AML-193 (cell line): Measurements from ENCODE around the gene THRB.

Experiments
- DNase-seq, 2 experiments: peaks; one replicate each; lab custom pipeline; 2025; lab: John Stamatoyannopoulos, UW

The THRB gene

DNA sequence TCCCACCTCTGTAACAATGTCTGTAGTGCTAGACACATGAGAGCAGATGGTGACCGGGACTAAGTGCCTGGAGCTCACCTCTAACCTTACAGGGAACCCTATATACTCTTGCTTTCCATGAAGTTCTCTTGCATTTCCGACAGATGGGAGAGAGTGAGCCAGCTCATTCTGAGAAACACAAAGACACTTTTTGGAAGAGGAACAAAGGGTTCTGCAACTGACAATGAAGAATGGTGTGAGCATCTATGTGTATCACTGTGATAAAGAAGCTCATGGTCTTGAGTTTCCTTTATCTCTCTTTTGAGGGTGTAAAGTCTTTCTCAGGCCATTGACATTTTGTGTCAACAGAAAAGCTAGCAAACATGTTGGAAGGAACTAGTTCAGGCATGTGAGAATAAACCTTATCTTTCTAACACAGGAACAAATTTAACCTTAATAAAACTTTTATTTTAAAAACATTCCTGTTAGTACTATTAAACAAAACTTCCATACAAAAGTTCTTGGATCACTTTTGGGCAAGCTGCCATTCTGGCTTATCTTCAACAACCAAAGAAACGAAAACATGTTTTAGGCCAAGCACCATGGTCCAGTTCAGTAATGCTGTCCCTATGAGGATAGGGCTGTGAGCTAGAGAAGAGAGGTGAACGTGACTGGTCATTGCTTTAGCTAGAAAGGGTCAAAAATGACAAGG is 142.7 kb downstream of the THRB start:
- DNase-seq, result no peak

DNA sequence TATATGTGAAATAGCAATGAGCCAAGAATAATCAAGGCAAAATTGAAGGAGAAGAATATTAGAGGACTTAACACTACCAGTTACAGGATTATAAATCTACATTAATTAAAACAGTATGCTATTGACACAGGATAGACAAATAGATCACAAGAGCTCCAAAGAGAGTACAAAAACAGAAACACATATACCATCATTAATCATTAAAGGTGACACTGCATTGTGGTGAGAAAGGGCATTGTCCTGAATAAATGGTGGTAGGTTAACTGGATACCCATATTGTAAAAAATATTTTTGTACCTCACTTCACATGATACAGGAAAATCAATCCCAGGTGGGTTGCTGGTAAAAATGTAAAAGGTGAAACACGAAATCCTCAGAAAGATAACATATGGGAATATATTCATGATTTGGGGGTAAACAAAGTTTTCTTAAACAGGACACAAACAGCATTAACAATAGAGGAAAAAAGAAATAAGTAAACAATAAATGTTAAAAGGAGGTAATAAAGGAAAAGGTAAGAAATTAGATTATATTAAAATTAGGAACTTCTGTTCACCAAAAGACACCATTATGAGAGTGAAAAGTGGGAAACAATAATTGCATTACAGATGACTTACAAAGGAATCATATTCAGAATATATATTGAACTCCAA is 145.2 kb downstream of the THRB start:
- no peak for DNase-seq

DNA sequence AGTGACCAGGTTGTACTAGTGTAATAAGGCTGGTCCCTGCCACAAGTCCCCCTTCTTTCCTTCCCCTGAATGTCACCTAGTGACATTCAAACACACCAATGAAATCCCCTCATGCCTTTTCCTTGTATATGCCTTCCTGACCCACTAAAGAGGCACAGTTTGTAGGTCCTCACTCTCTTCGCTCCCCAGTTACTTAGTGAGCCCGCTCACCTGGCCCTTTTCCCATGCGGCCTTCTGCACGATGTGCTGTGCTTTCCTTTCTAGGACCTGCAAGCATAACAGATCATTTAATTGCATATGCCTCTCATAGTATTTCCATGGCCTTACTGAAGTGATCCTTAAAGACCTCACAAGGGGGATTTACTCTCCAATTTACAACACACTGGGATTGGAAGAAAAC is 146.3 kb downstream of the THRB start:
- DNase-seq, result no peak

GRCh38 chr3:24344784-24345439 is 149.7 kb downstream of the THRB start:
- DNase-seq, result no peak

DNA sequence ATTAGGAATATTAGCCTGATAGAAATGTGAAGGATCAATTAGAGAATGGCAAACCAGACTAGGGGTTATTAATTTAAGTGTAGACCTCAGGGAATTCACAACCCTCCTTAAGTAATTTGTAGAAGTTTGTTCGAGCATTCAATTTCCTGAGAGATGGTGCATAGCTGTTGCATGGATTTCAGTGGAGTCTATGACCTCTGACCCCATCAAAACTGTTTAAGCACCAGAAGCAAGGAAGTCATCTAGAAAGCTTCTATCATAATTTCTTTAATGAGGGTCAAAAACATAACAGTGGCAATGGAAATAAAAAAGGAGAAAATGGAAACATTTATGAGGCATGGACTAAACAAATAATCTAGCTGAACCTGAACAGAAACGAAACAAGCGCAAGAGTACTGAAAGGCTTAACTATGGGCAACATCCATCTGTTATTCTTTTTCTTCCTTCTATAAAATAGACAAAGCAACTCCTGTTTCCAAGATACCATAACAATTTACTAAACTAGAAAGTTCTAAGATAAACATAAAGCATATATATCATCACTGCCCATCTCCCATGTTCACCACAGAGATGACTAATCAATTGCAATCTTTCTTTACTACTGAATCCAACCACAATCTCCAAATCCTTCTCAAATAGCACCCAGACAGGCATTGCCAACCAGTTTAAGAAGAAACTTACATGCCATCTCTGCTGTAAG is 151.4 kb downstream of the THRB start:
- no peak for DNase-seq

GRCh38 chr3:24342275-24342674 is 152.4 kb downstream of the THRB start:
- DNase-seq, result no peak

- no peak for DNase-seq
These were observed 153.0 kb downstream of the THRB start for GRCh38 chr3:24341668-24342067.

DNA sequence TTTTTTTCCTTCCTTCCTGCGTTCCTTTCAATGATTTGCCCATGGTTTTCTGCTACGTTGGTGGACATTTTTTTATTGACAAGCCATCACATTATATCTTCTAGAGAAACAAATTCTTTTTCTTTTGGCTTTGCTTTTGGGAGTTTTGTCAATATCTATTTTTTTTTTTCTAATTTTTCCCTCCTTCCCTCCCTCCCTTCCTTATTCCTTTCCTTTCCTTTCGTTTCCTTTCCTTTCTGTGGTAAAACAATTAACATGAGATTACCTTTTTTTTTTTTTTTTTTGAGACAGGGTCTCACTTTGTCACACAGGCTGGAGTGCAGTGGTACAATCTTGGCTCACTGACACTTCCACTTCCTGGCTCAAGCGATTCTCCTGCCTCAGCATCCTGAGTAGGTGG is 153.7 kb downstream of the THRB start:
- no peak for DNase-seq

- DNase-seq, result no peak
These were observed 154.5 kb downstream of the THRB start for GRCh38 chr3:24340161-24340560.

- no peak for DNase-seq
These were observed 155.3 kb downstream of the THRB start for GRCh38 chr3:24339266-24339825.

DNA sequence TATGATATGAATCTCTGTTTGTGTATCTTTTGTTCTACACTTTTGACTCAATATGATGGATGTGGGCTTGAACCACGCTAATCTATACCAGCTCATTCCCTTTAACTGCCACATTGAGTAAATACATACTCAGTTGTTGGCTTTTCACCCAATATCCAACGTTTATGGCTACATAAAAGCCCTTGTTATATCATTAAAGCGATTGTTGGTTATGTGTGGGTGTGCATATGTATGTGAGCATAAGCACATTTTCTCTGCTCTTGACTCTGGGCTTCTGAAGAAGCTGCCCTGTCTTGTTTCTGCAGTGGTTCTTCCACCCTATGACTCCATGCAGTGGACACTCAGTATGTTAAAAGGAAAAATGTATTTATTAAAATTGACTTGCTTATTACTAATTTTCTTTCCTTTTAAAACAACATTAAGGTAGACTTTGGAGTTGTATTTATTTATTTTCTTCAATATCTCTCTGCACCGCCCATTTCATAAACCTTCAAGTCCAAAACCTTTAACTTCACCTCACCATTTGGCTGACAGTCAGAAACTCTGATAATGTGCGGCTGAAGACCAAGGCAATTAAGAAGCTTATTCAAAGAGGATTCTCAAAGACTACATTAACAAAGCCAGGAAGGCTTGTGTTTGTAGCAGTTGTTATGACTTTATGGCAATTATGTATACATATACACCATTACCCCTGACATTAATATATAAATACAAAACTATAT is 156.1 kb downstream of the THRB start:
- DNase-seq, result no peak

- no peak for DNase-seq
These were observed 158.5 kb downstream of the THRB start for GRCh38 chr3:24336101-24336500.

DNA sequence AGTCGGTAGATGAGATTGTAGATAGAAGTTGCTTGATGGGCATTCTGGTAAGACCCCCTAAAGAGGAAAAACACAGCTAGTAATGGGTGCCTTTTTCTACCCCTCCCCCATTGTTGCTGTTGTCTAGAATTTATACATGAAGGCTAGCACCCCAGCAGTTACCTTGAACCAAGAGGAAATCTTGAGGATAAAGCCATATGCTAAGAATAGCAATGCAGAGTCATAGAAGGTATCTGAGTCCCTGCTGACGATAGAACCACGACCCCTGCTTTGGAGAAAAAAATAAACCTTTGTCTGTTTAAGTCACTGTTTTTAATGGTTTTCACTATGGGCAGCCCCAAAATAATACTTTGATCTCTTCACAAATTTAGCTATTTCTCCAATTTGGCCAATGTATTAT is 162.6 kb downstream of the THRB start:
- no peak for DNase-seq

DNA sequence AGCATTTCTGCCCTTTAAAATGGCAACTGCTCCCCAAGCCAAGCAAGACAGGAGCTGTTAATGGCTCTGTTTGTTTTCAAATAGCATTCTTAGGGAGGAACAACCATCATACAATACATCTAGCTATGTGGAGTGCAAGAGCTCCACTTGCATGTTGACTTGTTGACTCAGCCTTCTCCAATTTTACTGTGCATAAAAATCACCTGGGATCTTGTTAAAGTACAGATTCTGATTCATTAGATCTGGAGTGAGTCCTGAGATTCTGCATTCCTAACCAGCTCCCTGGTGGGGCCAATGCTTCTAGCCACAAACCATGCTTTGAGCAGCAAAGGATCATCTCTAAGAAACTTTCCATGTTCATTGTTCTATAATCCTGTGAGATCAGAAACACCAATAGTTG is 171.4 kb downstream of the THRB start:
- DNase-seq, result no peak

DNA sequence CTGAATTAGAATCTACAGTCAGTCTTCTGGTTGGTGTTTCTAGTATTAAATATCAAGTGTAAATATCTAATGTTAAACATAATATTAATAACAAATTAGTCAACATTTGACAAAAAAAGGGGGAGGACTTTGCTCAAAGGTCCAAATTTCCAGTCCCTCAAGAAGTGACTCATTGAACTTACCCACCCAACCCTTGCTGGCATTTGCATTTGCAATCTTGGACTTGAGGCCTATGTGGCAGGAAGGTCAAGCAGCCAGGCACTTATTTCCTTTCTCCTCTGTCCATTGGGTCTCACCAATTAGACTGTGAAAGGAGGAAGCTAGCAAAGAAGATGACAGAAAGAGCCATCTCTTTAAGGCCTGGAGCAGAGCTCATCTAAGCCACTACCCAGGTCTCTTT is 174.0 kb downstream of the THRB start:
- no peak for DNase-seq

DNA sequence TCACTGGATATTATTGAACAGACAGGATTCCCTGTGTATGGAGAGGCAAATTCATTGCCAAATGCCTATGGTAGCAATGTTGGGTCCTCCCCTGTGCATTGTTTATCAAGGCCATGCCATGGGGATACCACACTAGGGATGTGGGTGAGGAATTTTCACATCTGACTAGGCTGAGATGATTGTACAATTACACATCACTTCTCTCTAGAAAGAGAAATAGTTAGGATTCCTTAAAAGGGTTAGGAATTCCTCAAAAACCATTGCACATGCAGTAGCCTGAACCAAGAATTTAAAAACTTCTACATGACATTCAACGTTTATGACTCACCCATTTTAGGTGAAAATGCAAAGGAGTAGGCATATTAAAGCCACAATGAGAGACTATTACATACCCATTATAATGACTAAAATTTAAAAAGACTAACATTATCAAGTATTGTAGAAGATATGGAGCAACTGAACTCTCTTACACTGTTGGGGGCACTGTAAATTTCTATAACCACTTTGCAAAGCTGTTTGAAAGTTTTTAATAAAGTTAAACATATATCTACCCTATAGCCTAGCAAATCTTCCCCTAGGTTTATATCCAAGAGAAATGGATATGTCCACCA is 175.9 kb downstream of the THRB start:
- DNase-seq, result no peak

DNA sequence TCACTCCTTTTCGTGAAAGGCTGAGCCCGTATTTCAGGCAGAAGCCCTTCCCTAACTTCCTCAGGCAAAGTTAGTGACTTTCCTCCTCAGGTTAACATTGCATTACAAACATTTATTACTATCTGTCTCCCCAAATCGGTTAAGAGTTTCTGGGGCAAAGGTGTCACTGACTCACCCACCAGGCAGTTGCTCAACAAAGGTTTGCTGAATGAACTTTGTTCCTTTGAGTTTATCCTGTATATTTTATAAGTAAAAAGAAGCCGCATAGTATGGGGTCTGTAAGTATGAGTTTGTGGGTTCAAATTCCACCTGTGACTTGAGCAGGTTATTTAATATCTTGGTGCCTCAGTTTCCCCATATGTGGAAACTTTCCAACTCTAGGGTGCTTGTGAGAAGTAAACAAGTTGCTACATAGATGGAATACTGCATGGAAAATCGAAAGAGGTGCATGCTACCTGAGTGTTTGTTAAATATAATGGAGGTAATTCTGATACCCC is 177.7 kb downstream of the THRB start:
- DNase-seq, result no peak

- no peak for DNase-seq
These were observed 178.7 kb downstream of the THRB start for GRCh38 chr3:24315971-24316370.

DNA sequence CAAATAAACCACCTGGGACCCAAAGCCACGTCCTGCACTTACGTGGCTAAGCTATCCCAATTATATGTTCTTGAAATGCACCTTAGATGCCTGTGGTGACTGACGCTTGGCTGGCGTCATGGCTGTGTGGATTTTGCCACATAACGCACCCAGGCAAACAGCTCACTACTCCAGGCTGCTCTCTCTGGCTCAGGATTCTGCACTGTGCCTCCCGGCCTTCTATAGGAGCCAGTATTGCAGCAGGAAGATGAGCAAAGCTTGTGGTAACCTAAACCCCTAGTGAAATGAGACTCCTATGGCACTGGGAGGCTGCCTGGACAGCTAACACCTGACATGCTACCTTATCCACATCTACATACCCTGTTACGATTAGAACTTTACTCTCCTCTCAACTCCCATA is 179.3 kb downstream of the THRB start:
- DNase-seq, result no peak

- DNase-seq, result no peak
These were observed 182.8 kb downstream of the THRB start for GRCh38 chr3:24311881-24312280.

DNA sequence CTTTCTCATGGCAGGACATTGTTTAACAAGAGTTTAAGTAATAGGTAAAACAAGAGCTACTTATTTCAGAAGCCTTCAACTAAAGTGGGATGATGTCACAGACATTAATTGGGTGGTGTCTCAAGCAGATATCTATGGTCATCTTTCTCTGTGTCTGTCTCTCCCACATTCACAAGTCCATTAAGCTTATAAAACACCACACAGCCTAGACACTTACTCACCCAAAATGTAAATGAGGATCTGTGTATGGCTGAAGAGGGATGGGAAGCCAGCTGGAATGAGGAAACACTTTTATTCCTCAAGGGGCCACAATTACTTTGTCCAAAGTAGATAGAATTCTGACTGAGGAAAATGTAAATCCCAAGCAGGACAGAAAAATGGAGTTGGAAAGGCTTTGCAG is 183.8 kb downstream of the THRB start:
- DNase-seq, result no peak
